GM12874 (cell line): ENCODE data around the gene THBS4.
A peak's percentile ranks its signal among the peaks of the same experiment; 100 is the strongest.

Experiments used
- TF ChIP-seq, protein P1 (sequence below): IDR thresholded peaks from 2 replicates; pipeline ENCODE4 v1.5.1; 2011; ENCODE audit warnings: low read depth, mild to moderate bottlenecking, control low read depth, low read length, moderate library complexity; ENCODE audit not compliant: insufficient read depth

THBS4 gene

GRCh38 chr5:80077051-80077714 is 42.0 kb downstream of the THBS4 start:
- TF ChIP-seq, protein P1, sequence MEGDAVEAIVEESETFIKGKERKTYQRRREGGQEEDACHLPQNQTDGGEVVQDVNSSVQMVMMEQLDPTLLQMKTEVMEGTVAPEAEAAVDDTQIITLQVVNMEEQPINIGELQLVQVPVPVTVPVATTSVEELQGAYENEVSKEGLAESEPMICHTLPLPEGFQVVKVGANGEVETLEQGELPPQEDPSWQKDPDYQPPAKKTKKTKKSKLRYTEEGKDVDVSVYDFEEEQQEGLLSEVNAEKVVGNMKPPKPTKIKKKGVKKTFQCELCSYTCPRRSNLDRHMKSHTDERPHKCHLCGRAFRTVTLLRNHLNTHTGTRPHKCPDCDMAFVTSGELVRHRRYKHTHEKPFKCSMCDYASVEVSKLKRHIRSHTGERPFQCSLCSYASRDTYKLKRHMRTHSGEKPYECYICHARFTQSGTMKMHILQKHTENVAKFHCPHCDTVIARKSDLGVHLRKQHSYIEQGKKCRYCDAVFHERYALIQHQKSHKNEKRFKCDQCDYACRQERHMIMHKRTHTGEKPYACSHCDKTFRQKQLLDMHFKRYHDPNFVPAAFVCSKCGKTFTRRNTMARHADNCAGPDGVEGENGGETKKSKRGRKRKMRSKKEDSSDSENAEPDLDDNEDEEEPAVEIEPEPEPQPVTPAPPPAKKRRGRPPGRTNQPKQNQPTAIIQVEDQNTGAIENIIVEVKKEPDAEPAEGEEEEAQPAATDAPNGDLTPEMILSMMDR, result no peak

DNA sequence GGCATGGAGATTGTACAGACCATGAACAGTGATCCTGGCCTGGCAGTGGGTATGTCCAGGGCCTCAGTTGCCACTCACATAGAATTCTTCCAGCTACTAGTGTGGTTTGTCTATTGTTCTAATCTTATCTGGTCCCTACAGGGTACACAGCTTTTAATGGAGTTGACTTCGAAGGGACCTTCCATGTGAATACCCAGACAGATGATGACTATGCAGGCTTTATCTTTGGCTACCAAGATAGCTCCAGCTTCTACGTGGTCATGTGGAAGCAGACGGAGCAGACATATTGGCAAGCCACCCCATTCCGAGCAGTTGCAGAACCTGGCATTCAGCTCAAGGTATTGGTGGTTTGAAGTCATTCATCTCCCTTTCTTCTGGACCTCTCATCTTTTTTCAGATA is 43.8 kb downstream of the THBS4 start:
- TF ChIP-seq, protein P1, result no peak

GRCh38 chr5:80082281-80082680 is 47.1 kb downstream of the THBS4 start:
- TF ChIP-seq, protein P1, result no peak

DNA sequence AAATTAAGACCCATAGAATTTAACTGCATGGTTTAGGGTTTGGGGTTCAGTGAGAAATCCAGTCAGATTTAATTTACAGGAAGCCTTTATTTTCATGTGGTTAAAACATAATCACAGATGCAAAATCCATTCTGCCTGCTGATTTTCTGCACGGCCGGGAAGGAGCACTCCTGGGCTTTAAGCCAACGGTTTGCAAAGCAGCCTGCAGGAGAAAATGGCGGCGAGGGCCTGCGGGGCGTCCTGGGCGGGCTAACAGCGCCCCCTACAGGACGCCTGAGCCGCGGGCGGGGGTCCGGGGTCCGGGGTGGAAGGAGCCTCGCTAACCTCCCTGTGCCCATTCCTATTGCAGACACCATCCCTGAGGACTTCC is 47.6 kb downstream of the THBS4 start:
- TF ChIP-seq, protein P1, result peak; percentile 89

DNA sequence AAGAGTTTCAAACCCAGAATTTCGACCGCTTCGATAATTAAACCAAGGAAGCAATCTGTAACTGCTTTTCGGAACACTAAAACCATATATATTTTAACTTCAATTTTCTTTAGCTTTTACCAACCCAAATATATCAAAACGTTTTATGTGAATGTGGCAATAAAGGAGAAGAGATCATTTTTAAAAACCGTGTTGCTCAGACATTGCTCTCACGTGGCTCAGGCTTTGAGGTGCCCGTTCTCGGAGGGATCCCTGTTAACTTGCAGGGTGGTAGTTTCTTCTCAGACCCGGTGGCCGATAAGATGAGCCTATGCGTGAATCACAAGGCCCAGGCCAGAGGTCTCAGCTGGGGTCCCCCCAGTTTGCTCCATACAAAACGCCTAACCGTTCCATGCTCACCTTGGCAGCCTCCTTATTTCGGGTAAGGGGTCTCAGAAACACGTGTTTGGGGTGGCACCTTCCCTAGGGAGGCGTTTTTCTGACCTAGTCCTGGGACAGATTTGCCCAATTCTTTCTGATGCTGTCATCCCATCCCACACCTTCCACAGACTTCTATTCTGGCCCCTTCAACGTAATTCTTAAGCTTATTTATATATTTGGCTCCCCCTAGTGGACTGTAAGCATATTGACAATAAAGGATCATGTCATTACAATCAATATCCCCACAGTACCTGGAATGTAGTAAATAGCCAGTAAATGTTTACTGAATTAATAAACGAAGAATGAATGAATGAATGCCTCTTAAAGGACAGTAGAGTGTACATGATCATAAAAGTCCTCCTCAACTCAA is 48.1 kb downstream of the THBS4 start:
- TF ChIP-seq, protein P1, result peak; percentile 24; the same call in 1 of the 2 replicates

DNA sequence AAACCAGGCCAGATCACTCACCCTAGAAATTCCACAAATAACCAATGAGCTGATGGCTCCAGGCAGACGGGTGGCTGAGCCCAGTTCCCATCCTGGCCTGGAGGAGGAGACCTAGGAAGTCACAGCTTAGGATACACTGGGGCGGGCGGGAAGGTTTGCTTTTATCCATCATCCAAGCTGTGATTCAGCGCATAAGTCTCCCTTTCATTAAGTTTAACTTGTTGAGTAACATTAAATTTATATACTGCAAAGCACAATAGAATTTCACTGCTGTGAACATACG is 55.7 kb downstream of the THBS4 start:
- TF ChIP-seq, protein P1, result no peak

DNA sequence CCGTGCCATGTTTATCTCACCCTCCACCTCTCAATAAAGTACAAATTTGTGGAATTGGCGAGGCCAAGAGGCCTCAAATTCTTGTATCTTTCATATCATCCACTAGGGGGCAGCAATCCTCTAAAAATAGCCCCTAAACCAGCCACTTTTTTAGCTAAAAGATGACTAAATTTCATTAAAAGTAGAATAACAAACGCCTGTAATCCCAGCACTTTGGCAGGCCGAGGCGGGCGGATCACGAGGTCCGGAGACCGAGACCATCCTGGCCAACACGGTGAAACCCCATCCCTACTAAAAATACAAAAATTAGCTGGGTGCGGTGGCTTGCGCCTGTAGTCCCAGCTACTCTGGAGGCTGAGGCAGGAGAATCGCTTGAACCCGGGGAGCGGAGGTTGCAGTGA is 56.6 kb downstream of the THBS4 start:
- TF ChIP-seq, protein P1, result peak; percentile 32; the same call in 1 of the 2 replicates
